Measurements from ENCODE around the gene SYF2.

The SYF2 gene

GRCh38 chr1:25232027-25232865 is at the start of gene SYF2:
Gene SYF2 (minus strand): TSS chr1:25232502. CDS start chr1:25232467, 35 bp downstream.
- H3K4me3 ChIP-seq (ENCODE audit: low read depth, low read length) = peak within 1 kb of the TSS; percentile 94
- 0 out of 2 replicates have a peak, but pooled peaks cover 3% of the 10 kb centered on the region for H3K4me1 ChIP-seq (ENCODE audit: control insufficient read depth, insufficient read depth, low read length)
- ChIA-PET CTCF (interaction anchor here (0.7 to 1.5 kb wide), 4 partner anchors 13 to 566 kb away, joined by 3 to 4 read pairs (median 3); no protein-coding TSS in a partner anchor), POLR2A (interaction anchor here (0.6 to 3.2 kb wide), 14 partner anchors 8 to 571 kb away, joined by 3 to 100 read pairs (median 4); partner anchors contain the start of genes MACO1 and RSRP1)
- H3K9me3 ChIP-seq (ENCODE audit: control insufficient read depth, insufficient read depth, low read depth, low read length) = no peaks in the 10 kb centered on the region
- peaks cover 29 to 49% of the 10 kb centered on the region in 2 experiments for H3K36me3 ChIP-seq (ENCODE audit: control insufficient read depth in 2 of 2, insufficient read depth in 1 of 2, low read length in 2 of 2)
- peak within 1 kb of the TSS; percentile 53 for H3K27ac ChIP-seq (ENCODE audit: extremely low read depth, low read depth, low read length)
- TF ChIP-seq HOXD13 (CRISPR knock-in tag; IDR thresholded peaks at IDR 0.05; ENCODE audit: borderline replicate concordance) (no peak), ZBTB44 (tag by site-specific recombination; IDR thresholded peaks at IDR 0.05) (no peak), ZNF501 (tag by site-specific recombination; IDR thresholded peaks at IDR 0.05) (peak; percentile 52), ZNF2 (tag by site-specific recombination; IDR thresholded peaks at IDR 0.05) (0 out of 2 replicates have a peak, but pooled peaks have one; percentile 39), ZNF155 (tag by site-specific recombination; IDR thresholded peaks at IDR 0.05) (no peak), KLF9 (tag by site-specific recombination; IDR thresholded peaks at IDR 0.05; ENCODE audit: low read depth) (0 out of 2 replicates have a peak, but pooled peaks have one; percentile 10), GFI1B (tag by site-specific recombination; IDR thresholded peaks at IDR 0.05) (no peak), ZNF266 (tag by site-specific recombination; IDR thresholded peaks at IDR 0.05; ENCODE audit: low read depth) (no peak), ZNF366 (tag by site-specific recombination; conservative IDR thresholded peaks at IDR 0.05) (no peak), ZBTB6 (tag by site-specific recombination; IDR thresholded peaks at IDR 0.05) (peak; percentile 67), SP2 (tag by site-specific recombination; IDR thresholded peaks at IDR 0.05) (peak; percentile 95), ZNF76 (tag by site-specific recombination; IDR thresholded peaks at IDR 0.05; ENCODE audit: borderline replicate concordance, low read depth) (peak; percentile 77; the same call in 1 of the 2 replicates), SALL2 (tag by site-specific recombination; IDR thresholded peaks at IDR 0.05; ENCODE audit: borderline replicate concordance) (no peak), ZNF341 (tag by site-specific recombination; IDR thresholded peaks at IDR 0.05; ENCODE audit: low read depth) (no peak; the same call in none of the 2 replicates), ZNF654 (tag by site-specific recombination; IDR thresholded peaks at IDR 0.05; ENCODE audit: low read depth) (no peak), EGR2 (tag by site-specific recombination; IDR thresholded peaks at IDR 0.05; ENCODE audit: low read depth) (no peak; the same call in 1 of the 2 replicates), ZNF148 (tag by site-specific recombination; IDR thresholded peaks at IDR 0.05; ENCODE audit: borderline replicate concordance) (no peak), ZSCAN16 (tag by site-specific recombination; IDR thresholded peaks at IDR 0.05) (no peak)
- TF ChIP-seq, protein P1, sequence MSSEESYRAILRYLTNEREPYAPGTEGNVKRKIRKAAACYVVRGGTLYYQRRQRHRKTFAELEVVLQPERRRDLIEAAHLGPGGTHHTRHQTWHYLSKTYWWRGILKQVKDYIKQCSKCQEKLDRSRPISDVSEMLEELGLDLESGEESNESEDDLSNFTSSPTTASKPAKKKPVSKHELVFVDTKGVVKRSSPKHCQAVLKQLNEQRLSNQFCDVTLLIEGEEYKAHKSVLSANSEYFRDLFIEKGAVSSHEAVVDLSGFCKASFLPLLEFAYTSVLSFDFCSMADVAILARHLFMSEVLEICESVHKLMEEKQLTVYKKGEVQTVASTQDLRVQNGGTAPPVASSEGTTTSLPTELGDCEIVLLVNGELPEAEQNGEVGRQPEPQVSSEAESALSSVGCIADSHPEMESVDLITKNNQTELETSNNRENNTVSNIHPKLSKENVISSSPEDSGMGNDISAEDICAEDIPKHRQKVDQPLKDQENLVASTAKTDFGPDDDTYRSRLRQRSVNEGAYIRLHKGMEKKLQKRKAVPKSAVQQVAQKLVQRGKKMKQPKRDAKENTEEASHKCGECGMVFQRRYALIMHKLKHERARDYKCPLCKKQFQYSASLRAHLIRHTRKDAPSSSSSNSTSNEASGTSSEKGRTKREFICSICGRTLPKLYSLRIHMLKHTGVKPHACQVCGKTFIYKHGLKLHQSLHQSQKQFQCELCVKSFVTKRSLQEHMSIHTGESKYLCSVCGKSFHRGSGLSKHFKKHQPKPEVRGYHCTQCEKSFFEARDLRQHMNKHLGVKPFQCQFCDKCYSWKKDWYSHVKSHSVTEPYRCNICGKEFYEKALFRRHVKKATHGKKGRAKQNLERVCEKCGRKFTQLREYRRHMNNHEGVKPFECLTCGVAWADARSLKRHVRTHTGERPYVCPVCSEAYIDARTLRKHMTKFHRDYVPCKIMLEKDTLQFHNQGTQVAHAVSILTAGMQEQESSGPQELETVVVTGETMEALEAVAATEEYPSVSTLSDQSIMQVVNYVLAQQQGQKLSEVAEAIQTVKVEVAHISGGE (tag by site-specific recombination; conservative IDR thresholded peaks at IDR 0.05; ENCODE audit: low read depth) = peak; percentile 95
- TF ChIP-seq, protein P2, sequence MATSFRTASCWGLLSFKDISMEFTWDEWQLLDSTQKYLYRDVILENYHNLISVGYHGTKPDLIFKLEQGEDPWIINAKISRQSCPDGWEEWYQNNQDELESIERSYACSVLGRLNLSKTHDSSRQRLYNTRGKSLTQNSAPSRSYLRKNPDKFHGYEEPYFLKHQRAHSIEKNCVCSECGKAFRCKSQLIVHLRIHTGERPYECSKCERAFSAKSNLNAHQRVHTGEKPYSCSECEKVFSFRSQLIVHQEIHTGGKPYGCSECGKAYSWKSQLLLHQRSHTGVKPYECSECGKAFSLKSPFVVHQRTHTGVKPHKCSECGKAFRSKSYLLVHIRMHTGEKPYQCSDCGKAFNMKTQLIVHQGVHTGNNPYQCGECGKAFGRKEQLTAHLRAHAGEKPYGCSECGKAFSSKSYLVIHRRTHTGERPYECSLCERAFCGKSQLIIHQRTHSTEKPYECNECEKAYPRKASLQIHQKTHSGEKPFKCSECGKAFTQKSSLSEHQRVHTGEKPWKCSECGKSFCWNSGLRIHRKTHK (tag by site-specific recombination; IDR thresholded peaks at IDR 0.05) = no peak
- TF ChIP-seq, protein P3, sequence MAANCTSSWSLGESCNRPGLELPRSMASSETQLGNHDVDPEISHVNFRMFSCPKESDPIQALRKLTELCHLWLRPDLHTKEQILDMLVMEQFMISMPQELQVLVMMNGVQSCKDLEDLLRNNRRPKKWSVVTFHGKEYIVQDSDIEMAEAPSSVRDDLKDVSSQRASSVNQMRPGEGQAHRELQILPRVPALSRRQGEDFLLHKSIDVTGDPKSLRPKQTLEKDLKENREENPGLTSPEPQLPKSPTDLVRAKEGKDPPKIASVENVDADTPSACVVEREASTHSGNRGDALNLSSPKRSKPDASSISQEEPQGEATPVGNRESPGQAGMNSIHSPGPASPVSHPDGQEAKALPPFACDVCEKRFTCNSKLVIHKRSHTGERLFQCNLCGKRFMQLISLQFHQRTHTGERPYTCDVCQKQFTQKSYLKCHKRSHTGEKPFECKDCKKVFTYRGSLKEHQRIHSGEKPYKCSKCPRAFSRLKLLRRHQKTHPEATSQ (tag by site-specific recombination; IDR thresholded peaks at IDR 0.05) = no peak
- TF ChIP-seq, protein P4, sequence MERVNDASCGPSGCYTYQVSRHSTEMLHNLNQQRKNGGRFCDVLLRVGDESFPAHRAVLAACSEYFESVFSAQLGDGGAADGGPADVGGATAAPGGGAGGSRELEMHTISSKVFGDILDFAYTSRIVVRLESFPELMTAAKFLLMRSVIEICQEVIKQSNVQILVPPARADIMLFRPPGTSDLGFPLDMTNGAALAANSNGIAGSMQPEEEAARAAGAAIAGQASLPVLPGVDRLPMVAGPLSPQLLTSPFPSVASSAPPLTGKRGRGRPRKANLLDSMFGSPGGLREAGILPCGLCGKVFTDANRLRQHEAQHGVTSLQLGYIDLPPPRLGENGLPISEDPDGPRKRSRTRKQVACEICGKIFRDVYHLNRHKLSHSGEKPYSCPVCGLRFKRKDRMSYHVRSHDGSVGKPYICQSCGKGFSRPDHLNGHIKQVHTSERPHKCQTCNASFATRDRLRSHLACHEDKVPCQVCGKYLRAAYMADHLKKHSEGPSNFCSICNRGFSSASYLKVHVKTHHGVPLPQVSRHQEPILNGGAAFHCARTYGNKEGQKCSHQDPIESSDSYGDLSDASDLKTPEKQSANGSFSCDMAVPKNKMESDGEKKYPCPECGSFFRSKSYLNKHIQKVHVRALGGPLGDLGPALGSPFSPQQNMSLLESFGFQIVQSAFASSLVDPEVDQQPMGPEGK (tag by site-specific recombination; IDR thresholded peaks at IDR 0.05) = no peak

All from HEK293 (cell line).